ENCODE results near the gene SLC13A4.
"Not testable (repeated sequence)": the region's sequence is repeated elsewhere in the genome, so short reads cannot be mapped to it uniquely, and the experiment has no call there.

Gene SLC13A4

DNA sequence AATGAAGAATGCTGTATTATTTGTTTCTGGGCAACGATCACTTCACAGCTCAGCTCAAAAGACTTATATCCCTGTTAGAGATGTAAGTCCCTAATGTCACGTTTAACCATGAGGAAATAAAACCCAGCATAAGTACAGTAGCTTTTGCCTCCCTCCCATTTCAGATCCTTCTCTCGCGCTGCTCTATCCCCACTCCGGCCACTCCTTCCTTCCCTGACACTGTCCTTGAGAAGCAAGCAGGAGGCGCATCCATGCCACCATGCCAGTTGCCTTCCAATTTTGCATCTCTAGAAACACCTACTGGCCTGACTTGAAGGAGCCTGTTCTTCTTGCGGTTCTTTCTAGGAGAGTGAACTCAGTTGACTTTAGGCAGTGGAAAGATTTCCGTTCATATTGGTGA is 19.4 kb upstream of the SLC13A4 start:
- no peak for DNase-seq

DNA sequence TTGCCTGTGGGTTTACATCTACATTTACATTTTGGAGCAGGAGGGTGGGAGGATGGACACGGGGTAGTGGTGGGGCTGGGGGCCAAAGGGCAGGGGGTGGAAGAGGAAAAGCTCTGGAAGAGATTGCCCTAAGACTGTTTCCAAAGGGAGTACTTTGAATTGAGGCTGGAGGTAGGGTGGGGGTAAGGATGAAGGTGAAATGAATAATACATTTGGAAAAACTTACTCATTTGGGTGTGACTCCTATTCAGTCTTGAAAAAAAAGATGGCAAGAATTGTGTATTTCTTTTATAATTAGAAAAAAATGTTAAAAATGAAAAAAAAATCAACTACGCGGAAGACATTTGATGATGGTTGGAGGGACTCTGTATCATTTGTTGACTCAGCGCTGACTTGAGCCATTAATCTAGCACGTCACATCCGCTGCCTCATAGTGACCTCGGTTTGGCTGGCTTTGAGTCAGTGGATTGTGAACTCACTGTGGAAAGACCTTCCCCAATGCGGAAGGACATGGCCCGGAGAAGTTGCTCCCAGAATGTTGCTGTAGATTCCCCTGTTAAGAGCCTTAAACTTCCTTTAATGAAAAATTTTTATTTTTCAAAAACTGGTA is 17.8 kb upstream of the SLC13A4 start:
- DNase-seq = no peak

DNA sequence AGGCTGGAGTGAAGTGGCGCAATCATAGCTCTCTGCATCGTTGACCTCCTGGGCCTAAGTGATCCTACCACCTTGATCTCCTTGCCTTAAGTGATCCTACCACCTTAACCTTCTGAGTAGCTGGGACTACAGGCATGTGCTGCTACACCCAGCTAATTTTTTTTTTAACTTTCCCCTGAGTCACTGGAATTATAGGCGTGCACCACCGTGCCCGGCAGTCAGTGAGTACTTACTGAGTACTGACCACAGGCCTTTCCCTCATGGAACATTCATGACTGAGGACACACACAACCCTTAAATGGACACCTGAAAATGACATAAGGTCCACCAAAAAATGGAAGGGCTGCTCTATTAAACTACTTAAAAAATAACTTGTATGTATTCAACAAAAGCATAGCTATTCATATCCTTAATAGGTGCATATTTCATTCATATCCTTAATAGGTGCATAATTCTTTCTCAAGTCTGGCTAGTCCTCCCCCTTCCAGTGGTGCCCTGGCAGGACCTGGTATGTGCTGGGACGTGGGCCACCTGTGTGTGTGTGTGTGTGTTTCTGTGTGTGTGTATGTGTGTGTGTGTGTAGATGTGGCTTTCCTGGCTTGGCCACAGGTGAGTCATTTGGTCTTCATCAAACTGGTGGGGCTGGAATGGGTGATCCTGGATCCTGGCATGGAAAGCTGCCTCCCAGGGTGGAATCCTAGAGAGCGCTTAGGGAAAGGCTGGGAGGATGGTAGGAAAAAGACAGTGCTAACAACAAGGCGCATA is 17.1 kb upstream of the SLC13A4 start:
- DNase-seq = no peak

DNA sequence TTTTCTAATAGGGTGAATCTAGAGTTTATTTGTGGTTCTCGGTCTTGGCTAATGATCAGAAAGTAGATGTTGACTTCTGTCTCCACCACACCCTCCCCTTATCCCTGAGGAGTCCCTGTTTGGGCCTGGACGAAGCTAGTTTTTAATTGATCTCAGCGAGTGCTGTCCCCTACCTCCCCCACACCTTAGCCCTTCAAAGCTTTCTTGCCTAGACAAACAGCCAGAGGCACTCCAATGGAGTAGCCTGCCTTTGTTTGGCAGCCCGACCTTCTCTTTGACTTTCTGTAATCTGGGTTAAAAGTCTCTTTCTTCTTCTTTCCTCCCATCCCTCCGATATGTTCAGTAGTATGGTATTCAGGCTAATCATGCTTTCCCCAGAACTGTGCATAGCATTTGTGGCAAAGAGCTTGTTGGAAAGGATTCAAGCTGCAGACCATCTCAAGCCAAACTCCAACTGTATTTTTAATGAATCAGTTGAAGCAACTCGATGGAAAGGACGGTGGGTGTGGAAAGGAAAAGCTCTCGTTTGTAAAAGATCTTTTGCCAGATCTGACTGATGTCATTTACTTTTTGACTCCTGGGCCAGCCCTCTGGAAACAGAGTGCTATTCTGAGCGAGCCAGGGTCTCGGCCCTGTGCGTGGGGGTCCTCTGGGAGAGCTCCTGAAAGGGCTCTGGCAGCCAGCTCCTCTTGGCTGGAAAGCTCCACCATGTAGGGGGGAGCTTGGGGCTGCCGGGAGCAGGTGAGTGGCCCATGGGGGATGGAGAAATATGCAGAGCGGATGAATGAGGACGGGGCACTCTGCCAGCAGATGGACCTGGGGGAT is 16.1 kb upstream of the SLC13A4 start:
- no peak for DNase-seq

DNA sequence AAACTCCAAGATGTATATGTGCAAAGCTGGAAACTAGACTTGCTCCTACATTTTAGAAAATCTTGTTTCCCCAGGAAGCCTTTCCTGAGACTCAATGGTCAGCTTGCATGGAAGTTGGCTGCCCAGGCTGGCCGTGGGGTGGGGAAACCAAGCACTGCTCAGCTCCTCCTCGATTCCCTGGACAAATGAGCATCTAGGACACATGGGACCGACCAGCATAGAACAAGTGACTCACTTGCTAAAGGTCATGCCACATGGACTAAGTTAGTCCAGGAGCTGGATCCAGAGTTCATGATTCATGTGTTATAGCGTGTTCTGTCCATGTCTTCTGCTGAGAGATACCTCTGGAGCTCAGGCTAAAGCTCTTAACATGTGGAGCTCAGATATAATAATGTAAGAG is 14.4 kb upstream of the SLC13A4 start:
- no peak for DNase-seq

DNA sequence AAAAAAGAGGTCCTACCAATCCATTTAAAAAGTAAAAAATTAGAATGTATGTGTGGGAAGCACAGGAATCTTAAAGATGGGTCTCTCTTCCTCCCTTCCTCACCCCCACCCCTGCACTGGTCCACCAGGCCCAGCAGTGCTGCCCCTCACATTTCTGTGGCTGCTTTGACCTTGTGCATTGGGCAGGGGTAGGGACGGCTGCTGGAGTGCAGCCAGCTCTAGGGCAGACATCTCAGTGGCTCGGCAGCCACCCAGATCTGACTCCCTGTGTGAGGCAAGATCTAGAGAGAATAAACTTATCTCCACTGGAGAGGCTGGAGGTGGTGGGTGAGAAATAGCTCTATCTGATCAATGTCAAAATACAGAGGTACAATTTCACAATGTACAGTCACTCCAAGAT is 13.9 kb upstream of the SLC13A4 start:
- DNase-seq = no peak

DNA sequence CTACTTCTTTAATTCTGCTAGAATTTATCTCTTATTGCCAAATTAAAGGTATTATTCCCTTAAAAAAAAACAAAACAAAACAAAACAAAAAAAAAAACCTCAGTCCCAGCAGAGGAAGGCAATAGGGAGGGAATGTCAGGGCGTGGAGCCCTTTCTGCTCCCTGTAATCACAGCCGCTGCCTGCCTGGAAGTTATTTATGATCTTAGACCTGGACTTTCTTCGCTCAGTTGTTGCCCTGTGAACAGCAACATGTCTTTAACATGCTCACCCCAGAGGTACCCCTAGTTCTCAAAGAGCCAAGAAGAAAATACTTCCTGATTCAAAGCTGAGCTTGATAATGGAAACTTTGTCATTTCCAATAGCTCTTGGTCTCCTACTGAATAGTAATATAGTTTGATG is 12.9 kb upstream of the SLC13A4 start:
- no peak for DNase-seq

DNA sequence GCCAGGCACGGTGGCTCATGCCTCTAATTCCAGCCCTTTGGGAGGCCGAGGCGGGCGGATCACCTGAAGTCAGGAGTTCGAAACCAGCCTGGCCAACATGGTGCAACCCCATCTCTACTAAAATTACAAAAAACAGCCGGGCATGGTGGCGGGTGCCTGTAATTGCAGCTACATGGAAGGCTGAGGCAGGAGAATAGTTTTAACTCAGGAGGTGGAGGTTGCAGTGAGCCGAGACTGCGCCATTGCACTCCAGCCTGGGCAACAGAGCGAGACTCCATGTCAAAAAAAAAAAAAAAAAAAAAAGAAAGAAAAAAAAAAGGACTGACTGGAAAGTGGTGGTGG is 9.3 kb upstream of the SLC13A4 start:
- DNase-seq = not testable (repeated sequence)

DNA sequence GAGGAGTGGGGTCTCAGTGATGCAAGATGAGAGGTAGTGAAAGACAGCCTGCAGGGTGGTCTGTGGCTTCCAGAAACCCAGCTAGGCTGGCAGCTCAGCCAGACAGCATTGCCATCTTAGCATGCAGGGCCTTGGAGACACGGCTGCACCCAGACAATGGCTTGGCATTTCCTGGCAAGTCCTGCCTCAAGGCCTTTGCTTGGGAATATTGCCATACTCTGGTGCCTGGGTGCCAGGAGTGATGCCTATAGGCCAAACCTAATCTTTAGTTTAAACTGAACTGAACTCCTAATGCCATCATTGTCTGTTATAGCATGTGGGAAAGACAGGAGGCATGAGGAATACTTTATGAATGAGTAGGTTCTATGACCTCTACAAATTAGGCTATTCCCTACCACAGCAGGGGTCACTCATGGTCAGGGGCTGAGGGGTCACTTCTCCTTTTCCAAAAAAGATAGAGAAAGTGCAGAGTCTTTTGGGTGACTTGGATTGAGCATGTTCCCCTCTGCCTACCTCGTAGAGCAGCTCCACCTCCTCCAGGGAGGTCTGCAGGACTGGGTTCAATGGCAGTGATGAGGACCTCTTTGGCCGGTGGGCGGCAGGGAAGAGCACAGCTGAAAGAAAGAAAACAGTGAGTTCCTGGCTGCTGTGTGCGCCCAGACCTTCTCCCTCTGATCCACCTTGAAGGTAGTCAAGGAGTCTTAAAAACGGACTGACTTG is 8.8 kb upstream of the SLC13A4 start:
- DNase-seq = no peak

DNA sequence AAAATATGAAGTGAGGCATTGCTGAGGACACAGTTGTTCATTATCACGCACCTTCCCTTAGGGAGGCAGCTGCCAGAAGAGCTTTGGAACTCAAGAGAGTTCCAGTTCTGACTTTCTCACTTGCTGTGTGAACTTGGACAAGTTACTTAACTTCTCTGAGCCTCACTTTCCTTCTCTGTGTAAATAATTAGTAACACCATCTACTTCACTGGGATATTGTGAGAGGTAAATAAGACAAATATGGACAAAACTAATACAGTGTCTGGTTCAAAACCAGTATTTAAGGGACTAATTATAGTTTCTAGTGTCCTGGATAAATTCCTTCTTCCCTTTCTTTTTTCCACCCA is 6.3 kb upstream of the SLC13A4 start:
- no peak for DNase-seq

DNA sequence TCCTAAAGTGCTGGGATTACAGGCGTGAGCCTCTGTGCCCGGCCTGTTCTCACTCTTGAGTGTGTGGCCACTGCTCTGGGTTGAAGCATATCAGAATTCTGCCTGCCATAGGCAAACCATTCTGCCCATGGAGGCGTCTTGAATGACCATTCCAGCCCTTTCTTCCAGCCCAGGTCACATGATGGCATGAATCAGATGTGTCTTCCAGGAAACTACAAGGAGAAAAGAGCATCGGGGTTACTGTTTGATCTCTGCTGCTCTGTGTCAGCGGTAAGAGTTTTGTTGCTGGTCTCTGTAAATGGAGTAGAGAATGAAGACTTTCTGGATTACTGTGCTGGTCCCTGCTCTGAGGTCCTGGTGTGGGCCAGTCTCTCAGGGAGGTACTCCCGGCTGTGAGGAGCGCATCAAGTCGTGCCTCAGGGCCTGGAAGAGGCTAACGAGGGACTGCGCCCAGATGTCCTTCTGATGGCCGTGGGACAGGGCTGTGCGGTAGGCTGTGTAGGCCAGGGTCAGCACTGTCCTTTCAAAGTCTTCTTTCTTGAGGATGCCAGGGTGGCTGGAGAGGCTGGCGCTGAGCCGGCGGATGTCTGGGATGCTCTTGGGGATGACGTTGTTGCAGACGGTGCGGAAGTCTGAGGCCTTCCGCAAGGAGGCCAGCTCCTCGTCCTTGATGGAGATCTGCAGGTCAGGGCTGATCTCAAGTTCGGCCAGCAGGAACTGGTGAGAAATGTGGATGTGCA is 5.8 kb upstream of the SLC13A4 start:
- no peak for DNase-seq

DNA sequence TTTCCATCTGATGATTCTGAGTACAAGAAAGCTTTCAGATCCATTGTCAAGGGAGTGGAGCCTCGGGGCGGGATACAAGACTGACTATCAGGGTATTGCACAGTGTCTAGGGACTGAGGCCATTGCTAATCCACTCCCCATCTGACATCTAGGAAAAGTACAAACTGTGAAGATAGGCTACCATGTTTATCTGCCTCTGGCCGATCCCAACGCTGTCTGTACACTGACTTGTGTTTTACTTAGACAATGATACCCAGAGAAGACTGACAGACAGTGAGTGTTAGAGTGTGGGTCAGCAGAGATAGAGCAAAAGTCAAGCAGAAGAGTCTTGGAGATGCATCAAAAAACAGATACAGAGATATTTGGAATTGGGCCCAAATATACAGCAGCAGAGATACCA is 3.1 kb upstream of the SLC13A4 start:
- no peak for DNase-seq

DNA sequence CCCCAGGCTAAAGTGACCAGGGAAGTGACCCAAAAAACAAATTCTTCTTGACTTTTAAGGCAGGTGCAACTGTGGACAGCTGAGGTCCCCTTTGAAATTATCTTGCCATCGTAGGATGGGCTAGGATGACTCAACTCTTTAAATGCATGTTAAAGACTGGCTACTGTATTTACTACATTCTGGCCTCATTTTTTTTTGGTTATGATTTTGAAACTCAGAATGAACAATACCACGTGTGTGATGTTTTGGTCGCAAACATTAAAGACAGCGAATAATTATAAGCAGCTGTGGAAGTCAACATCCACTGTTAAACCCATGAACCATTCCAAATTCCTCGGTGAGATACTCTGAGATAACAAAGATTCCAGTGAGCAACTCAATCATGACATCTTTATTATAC is 1.2 kb upstream of the SLC13A4 start:
- no peak for DNase-seq

DNA sequence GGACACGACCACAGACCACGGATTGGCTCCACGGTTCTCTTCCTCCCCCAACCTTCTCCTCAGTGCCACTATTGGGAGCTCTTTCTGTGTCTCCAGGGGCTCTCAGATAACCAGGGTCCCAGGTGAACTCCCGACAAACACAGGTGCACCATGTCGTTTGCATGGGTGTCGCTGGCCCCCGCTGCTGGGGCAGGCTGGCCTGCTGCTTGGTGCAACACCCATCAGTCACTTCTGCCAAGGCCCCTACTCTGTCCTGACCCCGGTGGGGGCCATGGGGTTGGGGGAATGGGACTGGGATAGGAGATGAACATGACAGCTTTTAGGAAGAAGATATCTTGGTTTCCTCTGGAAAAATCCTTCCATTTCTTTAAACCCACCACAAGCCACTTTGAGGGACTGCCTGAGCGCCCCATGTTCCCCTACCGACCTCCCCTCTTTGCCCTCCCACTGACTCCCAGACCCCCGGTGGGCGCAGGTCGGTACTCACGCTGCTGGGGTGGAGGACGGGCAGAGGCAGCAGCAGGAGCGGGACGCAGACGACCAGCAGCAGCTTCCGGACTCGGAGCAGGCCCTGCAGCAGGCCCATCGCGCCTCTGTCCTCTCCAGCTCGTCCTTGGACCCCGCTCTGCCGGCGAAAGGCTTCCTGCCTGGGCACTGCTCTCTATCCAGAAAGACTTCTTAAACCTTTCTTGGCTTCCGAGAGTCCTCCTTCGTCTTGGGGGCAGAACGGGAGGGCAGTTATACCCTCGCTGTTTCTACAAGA is 894 bp downstream of the SLC13A4 start:
- DNase-seq = no peak

DNA sequence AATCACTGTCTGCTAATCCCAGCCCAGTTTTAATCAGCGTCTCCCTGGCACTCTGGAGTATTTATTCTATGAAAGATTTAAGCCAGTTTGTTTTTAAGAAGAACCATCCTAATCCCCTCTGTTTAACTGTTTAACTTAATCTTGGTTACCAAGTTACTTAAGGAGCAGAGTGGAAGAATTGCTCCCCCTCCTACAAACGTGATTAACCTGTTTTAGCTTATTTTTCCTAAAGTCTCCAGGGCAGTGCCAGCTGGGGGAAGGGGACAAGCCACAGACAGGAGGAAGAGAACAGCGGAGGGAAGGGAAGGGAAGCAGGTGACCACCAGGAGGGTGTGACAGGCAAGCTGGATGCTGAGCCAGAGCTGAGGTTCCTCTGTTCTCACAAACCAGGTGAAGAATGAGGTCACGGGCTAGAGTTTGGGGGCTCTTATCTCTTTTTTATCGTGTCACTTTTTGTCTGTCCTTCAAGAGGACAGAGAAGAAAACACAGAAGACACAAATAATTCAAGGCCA is 1.7 kb downstream of the SLC13A4 start:
- no peak for DNase-seq

DNA sequence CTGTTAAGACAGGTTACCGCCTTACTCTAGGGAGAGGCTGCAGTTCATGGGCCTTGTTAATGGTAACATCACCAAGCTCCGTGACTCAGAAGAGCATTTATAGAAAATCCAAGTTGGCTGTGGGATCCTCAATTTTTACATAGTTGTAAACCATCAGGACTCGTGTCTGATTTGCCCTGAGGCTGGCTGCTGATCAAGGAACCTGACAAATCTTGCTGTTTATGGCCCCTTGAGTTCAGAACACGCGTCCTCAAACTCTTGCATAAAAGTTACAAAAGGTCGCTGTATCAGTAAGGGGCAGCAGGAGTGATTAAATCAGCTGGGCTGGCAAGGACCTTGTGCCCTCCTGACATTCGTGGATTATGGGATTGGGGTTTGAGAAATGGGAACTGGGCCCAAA is 4.6 kb downstream of the SLC13A4 start:
- DNase-seq = no peak

DNA sequence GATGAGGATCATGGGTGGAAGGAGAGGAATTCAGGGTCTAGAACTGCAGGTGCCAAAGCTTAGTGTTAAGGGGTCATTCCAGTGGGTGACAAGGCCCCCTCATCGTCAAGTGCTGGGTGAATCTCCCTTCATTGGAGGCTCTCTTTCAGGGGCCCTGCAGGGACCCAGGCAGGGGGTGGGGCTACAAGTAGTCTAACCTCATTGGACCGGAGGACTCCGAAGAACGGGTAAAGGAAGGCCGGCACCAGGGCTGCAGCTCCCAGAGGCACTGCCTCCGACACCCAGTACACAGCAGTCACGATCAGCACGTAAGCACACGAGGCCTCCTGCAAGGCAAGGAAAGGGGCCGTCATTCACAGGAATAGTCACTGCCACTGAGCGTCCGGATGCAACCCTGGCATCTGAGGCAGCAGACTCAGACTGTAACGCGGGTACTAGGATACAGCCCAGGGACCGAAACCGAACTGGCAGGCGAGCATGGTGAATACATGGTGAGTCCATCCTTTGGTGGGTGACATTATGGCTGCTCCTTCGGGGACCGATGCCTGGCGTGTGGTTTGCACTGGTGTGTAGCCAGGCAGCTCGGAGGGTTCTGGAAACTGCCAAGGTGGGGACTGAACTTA is 6.7 kb downstream of the SLC13A4 start:
- DNase-seq = no peak

DNA sequence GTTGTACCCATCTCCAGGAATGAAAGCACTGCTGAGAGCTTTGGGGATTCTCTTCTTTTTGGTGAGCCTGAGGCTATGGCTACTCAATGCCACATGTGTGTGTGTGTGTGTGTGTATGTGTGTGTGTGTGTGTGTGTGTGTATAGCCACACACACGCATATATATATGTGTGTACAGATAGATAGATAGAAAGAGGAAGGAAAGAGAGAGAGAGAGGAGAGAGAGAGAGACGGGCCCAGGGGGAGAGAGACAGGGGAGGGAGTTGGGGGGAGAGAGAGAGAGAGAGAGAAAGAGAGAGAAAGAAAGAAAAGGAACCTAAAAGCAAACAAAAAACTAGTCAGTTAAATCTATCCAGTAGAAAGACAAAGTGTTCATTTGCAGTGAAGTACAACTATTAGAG is 8.3 kb downstream of the SLC13A4 start:
- DNase-seq = no peak

DNA sequence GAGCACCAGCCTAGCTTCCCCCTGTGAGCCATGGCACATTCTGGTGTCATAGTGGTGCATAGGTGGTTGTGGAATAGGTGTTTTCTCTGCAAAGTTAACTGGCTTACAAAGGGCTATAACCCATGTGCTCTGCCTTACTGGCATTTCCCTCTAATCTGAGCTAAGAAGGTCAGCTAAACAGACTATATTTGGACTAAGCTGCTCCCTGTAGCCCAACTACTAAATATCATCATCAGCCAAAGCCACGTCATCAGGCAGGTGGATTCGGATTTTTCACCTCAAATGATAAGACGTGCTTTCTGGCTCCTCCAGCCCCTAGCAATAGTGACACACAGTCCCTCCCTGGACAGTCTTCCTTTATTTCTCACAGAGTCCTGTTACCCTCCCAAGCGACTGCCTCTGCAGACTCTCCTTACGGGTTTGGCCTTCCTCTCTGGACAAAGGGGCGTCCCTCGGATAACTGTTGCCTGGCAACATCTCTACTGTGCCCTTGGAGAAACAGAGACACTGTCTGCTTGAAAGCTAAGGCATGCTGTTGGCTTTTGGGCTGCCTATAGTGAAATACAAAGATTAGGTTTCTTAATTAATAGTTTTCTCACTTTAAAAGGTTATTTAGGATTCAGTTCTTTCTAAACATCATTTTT is 9.1 kb downstream of the SLC13A4 start:
- no peak for DNase-seq

DNA sequence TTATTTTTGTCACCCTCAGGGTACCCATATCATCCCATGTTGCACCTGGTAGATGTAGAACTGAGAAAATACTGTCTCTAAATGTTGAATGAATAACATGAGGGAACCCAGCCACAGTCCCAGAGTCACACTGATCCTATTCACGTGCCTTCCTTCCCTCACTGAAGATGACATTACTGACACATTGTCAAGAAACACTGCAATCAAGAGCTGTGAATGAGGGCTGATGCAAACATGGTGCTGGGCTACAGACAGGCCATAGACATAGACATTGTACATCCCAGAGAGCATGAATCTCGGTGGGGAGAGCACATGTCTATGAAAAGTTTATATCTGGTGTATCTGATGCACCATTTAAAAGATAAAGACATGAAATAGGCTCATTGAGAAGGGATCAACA is 9.8 kb downstream of the SLC13A4 start:
- DNase-seq = no peak

DNA sequence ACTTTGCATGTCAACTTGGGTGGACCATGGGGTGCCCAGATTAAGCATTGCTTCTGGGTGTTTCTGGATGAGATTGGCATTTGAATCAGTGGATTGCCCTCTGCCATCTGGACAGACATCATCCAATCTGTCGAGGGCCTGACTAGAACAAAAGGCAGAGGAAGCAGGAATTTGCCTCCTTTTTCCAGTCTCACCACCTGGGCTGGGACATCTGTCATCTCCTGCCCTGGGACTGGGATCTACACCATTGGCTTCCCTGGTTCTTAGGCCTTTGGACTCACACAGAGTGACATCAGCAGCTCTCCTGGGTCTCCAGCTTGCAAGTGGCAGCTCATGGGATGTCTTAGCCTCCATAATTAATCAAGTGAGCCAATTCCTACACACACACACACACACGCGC is 10.3 kb downstream of the SLC13A4 start:
- DNase-seq = no peak

Measured in activated CD4-positive, alpha-beta T cell treated with anti-CD3 and anti-CD28 coated beads, Interleukin-2, Interleukin-6, amounts not matched to agents 100 ng/mL and 50 ng/mL, durations not matched to agents 16 hours and 8 hours (primary cell).